ENCODE data around the gene DYNC1I1. TPM values are rescaled to one million over a fixed set of nuclear protein-coding genes. Genes with fewer than 3 reads are reported as not detected.

Gene DYNC1I1
- total and polyA plus RNA-seq, 2 donors (not counting 3 experiments of a cell fraction or from before 2014, with no cell fraction given): 1.8 to 3.6 TPM

GRCh38 chr7:95820778-95821177 lies 48.4 kb downstream of the DYNC1I1 start:
- no peak overlapping the region for H3K9ac ChIP-seq (replicated peaks; ENCODE audit: extremely low read depth, insufficient read depth, low read length)
- dilution Hi-C loops (cut with MboI; ENCODE audit: extremely low pct_ligation_motif_present, low sequenced_read_pairs) (no loop called here), intact Hi-C loops (cut with micrococcal nuclease) (no loop called here)
- FAIRE-seq: no peak
- H3K27ac ChIP-seq (ENCODE audit: insufficient read depth, low read depth, low read length): no peak overlapping the region
- TF ChIP-seq JUN (IDR thresholded peaks at IDR 0.05; ENCODE audit: borderline replicate concordance, insufficient read depth, insufficient read length, low read depth): no peak
- TF ChIP-seq GATA2 (IDR thresholded peaks at IDR 0.05; ENCODE audit: insufficient read depth, insufficient read length, low read depth, low read length): no peak
- TF ChIP-seq POLR2A (IDR thresholded peaks at IDR 0.05; ENCODE audit: low read depth, low read length): no peak
- no peak for TF ChIP-seq MAX (IDR thresholded peaks at IDR 0.05; ENCODE audit: insufficient read depth, insufficient read length)
- TF ChIP-seq FOS (IDR thresholded peaks at IDR 0.05; ENCODE audit: borderline replicate concordance, insufficient read depth, low read length): no peak
- TF ChIP-seq MYC (IDR thresholded peaks at IDR 0.05; ENCODE audit: low read depth, low read length): no peak
- TF ChIP-seq, protein P1, sequence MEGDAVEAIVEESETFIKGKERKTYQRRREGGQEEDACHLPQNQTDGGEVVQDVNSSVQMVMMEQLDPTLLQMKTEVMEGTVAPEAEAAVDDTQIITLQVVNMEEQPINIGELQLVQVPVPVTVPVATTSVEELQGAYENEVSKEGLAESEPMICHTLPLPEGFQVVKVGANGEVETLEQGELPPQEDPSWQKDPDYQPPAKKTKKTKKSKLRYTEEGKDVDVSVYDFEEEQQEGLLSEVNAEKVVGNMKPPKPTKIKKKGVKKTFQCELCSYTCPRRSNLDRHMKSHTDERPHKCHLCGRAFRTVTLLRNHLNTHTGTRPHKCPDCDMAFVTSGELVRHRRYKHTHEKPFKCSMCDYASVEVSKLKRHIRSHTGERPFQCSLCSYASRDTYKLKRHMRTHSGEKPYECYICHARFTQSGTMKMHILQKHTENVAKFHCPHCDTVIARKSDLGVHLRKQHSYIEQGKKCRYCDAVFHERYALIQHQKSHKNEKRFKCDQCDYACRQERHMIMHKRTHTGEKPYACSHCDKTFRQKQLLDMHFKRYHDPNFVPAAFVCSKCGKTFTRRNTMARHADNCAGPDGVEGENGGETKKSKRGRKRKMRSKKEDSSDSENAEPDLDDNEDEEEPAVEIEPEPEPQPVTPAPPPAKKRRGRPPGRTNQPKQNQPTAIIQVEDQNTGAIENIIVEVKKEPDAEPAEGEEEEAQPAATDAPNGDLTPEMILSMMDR (IDR thresholded peaks at IDR 0.05; ENCODE audit: extremely low read depth in 1 of 2, insufficient read depth in 1 of 2, low read depth in 1 of 2, low read length in 2 of 2): no peak
- TF ChIP-seq EZH2 (IDR thresholded peaks at IDR 0.05; ENCODE audit: borderline replicate concordance, low read depth, low read length, severe bottlenecking): no peak
- TF ChIP-seq POLR2AphosphoS5 (IDR thresholded peaks at IDR 0.05; ENCODE audit: insufficient read depth, low read depth, low read length): no peak
- no peaks in the 10 kb centered on the region for H3K36me3 ChIP-seq (ENCODE audit: control insufficient read depth in 2 of 2, extremely low read depth in 1 of 2, insufficient read depth in 2 of 2, low read length in 2 of 2)
- no peaks in the 10 kb centered on the region for H3K79me2 ChIP-seq (ENCODE audit: control insufficient read depth, insufficient read depth, low read length)
- H3K9me3 ChIP-seq (replicated peaks; ENCODE audit: control insufficient read depth, insufficient read depth, low read length): no peaks in the 10 kb centered on the region
- H4K20me1 ChIP-seq (replicated peaks; ENCODE audit: control insufficient read depth, extremely low read depth, insufficient read depth, low read length): no peaks in the 10 kb centered on the region
- H3K9me1 ChIP-seq (replicated peaks; ENCODE audit: control insufficient read depth, extremely low read depth, insufficient read depth, low read length): no peaks in the 10 kb centered on the region
- ChIA-PET CTCF (no interaction called here), POLR2A (no interaction called here)
- no peak overlapping the region for H3K4me3 ChIP-seq (replicated peaks in 1 of 3; ENCODE audit: insufficient read depth in 1 of 3, low read depth in 1 of 3, low read length in 3 of 3)
- no peak for DNase-seq (ENCODE audit: low read depth, low spot score)
- H3K27me3 ChIP-seq (ENCODE audit: control insufficient read depth in 2 of 2, insufficient read depth in 2 of 2, low read length in 2 of 2): no peaks in the 10 kb centered on the region
- H3K4me2 ChIP-seq (ENCODE audit: insufficient read depth, low read length): no peak overlapping the region
- BruUV-seq (replicated peaks): no TSS peak
- no peaks in the 10 kb centered on the region for H3K4me1 ChIP-seq (ENCODE audit: control insufficient read depth, extremely low read depth, insufficient read depth, low read length)
- H2AFZ ChIP-seq (ENCODE audit: low read depth, low read length): no peak overlapping the region
